A673 (cell line): ENCODE measurements around the gene TMEM242. TPM values are rescaled to one million over a fixed set of nuclear protein-coding genes. Genes with fewer than 3 reads are reported as not detected.

ENCODE experiments used
- BruUV-seq: library from RNA; stranded (reverse); fragments of 400-500 nt; replicated peaks from 2 replicates; lab custom pipeline; 2021; lab: Mats Ljungman, UMichigan
- CTCF ChIA-PET: fragments of 300-600 bp; sonication (Branson Sonifier 250); formaldehyde crosslinking; loops from one replicate; lab custom pipeline; 2022; ENCODE audit warnings: antibody characterized with exemption; lab: Charles Lee
- POLR2A ChIA-PET: fragments of 300-600 bp; sonication (Branson Sonifier 250); formaldehyde crosslinking; loops from one replicate; lab custom pipeline; 2022; ENCODE audit warnings: antibody characterized with exemption; ENCODE audit not compliant: low non-redundant PET; lab: Charles Lee
- DNase-seq: peaks from one replicate; pipeline ENCODE4 v3.0.0-alpha.2; 2015; ENCODE audit warnings: low spot score
- H3K27ac ChIP-seq: fragments of 200-600 bp; sonication (generic); 2 replicates; pipeline ENCODE4 v1.5.1; 2016; ENCODE audit warnings: mixed run types, low read depth, mild to moderate bottlenecking, mixed read lengths, antibody characterized with exemption, low read length; ENCODE audit not compliant: poor library complexity, severe bottlenecking
- H3K27me3 ChIP-seq: fragments of 200-600 bp; sonication (generic); replicated peaks from 2 replicates; pipeline ENCODE4 v1.6.1; 2017; ENCODE audit warnings: mixed run types, low read depth, mild to moderate bottlenecking, mixed read lengths, antibody characterized with exemption, low read length; ENCODE audit not compliant: insufficient read depth, poor library complexity
- H3K36me3 ChIP-seq: fragments of 200-600 bp; sonication (generic); 2 replicates; pipeline ENCODE4 v1.6.1; 2016; ENCODE audit warnings: mixed run types, mild to moderate bottlenecking, mixed read lengths, antibody characterized with exemption, low read length; ENCODE audit not compliant: insufficient read depth, poor library complexity, severe bottlenecking
- H3K4me1 ChIP-seq: fragments of 200-600 bp; sonication (generic); 2 replicates; pipeline ENCODE4 v1.6.1; 2017; ENCODE audit warnings: mixed run types, mild to moderate bottlenecking, mixed read lengths, antibody characterized with exemption, low read length; ENCODE audit not compliant: insufficient read depth, poor library complexity, severe bottlenecking
- H3K4me3 ChIP-seq: fragments of 200-600 bp; sonication (generic); 2 replicates; pipeline ENCODE4 v1.5.1; 2016; ENCODE audit warnings: low read depth, mixed run types, mild to moderate bottlenecking, mixed read lengths, low read length; ENCODE audit not compliant: poor library complexity, severe bottlenecking
- H3K9me3 ChIP-seq: fragments of 200-600 bp; sonication (generic); 2 replicates; pipeline ENCODE4 v1.6.1; 2016; ENCODE audit warnings: mixed run types, low read depth, mild to moderate bottlenecking, mixed read lengths, antibody characterized with exemption, low read length; ENCODE audit not compliant: poor library complexity, severe bottlenecking
- CTCF ChIP-seq: fragments of 300-800, 200-600 bp; sonication (generic); conservative IDR thresholded peaks from 2 replicates; pipeline ENCODE4 v1.5.1; 2017; ENCODE audit warnings: low read depth, mild to moderate bottlenecking, antibody characterized with exemption, low read length, moderate library complexity, mixed read lengths
- EZH2 ChIP-seq: fragments of 200-600 bp; sonication (generic); IDR thresholded peaks from 2 replicates; pipeline ENCODE4 v1.6.1; 2017; ENCODE audit warnings: borderline replicate concordance, low read depth, mild to moderate bottlenecking, mixed read lengths, antibody characterized with exemption, low read length; ENCODE audit not compliant: poor library complexity, severe bottlenecking
- intact Hi-C: fragments of 100-400 bp; cut with micrococcal nuclease; formaldehyde crosslinking; loops from one replicate; pipeline ENCODE4 v1.10.0; 2022; ENCODE audit not compliant: unreplicated experiment
- total RNA-seq: library from RNA; stranded (reverse); gene quantifications from 2 replicates; pipeline ENCODE4 v1.2.3, GENCODE V29; 2021

Gene TMEM242
- total RNA-seq, 1 experiment from 2014 or later: 13.2 TPM

GRCh38 chr6:157361886-157362285, 38.6 kb upstream of the TMEM242 start:
- intact Hi-C loops: no loop called here
- TF ChIP-seq CTCF (no peak), EZH2 (no peak)
- H3K27ac ChIP-seq: no peak overlapping the region
- no TSS peak for BruUV-seq
- H3K36me3 ChIP-seq: no peaks in the 10 kb centered on the region
- POLR2A ChIA-PET: no interaction called here
- DNase-seq: no peak
- no peaks in the 10 kb centered on the region for H3K4me1 ChIP-seq
- no peak overlapping the region for H3K4me3 ChIP-seq
- peaks cover 12% of the 10 kb centered on the region for H3K27me3 ChIP-seq
- H3K9me3 ChIP-seq: no peaks in the 10 kb centered on the region
- CTCF ChIA-PET: no interaction called here

GRCh38 chr6:157358287-157358686, 35.0 kb upstream of the TMEM242 start:
- H3K4me1 ChIP-seq: no peaks in the 10 kb centered on the region
- H3K36me3 ChIP-seq: no peaks in the 10 kb centered on the region
- TF ChIP-seq CTCF (no peak), EZH2 (no peak)
- no TSS peak for BruUV-seq
- no peaks in the 10 kb centered on the region for H3K9me3 ChIP-seq
- no peak overlapping the region for H3K4me3 ChIP-seq
- POLR2A ChIA-PET: no interaction called here
- H3K27me3 ChIP-seq: peaks cover 19% of the 10 kb centered on the region
- CTCF ChIA-PET: no interaction called here
- no peak for DNase-seq
- H3K27ac ChIP-seq: no peak overlapping the region
- intact Hi-C loops: no loop called here

GRCh38 chr6:157346373-157346772, 23.1 kb upstream of the TMEM242 start:
- no peak for TF ChIP-seq CTCF
- TF ChIP-seq EZH2: no peak
- H3K36me3 ChIP-seq: no peaks in the 10 kb centered on the region
- no peaks in the 10 kb centered on the region for H3K4me1 ChIP-seq
- H3K9me3 ChIP-seq: peaks cover 4% of the 10 kb centered on the region
- no peak for DNase-seq
- no peak overlapping the region for H3K4me3 ChIP-seq
- no peak overlapping the region for H3K27ac ChIP-seq
- POLR2A ChIA-PET: no interaction called here
- intact Hi-C loops: no loop called here
- CTCF ChIA-PET: no interaction called here
- BruUV-seq: no TSS peak
- peaks cover 7% of the 10 kb centered on the region for H3K27me3 ChIP-seq
